B cell (primary cell): Measurements from ENCODE around the gene CFL2.

Experiments used
- CTCF ChIP-seq: fragments of 200-600 bp; IDR thresholded peaks from one replicate; pipeline ENCODE4 v1.8.0; 2022; ENCODE audit warnings: antibody characterized with exemption, mild to moderate bottlenecking
- EZH2 ChIP-seq: IDR thresholded peaks from 2 replicates; pipeline ENCODE4 v1.6.1; 2012; ENCODE audit warnings: borderline replicate concordance, low read depth, mild to moderate bottlenecking, moderate library complexity, low read length; ENCODE audit not compliant: insufficient read depth, poor library complexity, severe bottlenecking

GRCh38 chr14:34673702-34674101, 40.7 kb downstream of the CFL2 start:
- TF ChIP-seq CTCF (no peak), EZH2 (no peak)
